Ovary (tissue), 3 donors: ENCODE data around the gene PRR15L.

ENCODE experiments used
- CTCF ChIP-seq, 3 donors: fragments of 450-650 bp in 2 of 3; fragments of 200-600 bp in 1 of 3; IDR thresholded peaks; one replicate each; pipeline versions ENCODE4 v1.5.1 to v1.8.0; 2016 to 2022; ENCODE audit warnings: antibody characterized with exemption in 3 of 3, mild to moderate bottlenecking in 1 of 3
- POLR2A ChIP-seq: fragments of 450-650 bp; IDR thresholded peaks from one replicate; pipeline ENCODE4 v1.6.1; 2017; ENCODE audit warnings: antibody characterized with exemption, mild to moderate bottlenecking, moderate library complexity
- donor health status: DM: no; HTN: no; CAD: no.

GRCh38 chr17:47942096-47942510, 15.6 kb downstream of the PRR15L start:
- TF ChIP-seq CTCF (IDR thresholded peaks at IDR 0.05), result no peak
- TF ChIP-seq POLR2A, result no peak
